ENCODE results near the gene CCDC184.

CCDC184 gene

GRCh38 chr12:48180424-48180823, 3.0 kb upstream of the CCDC184 start:
- no peak for DNase-seq

DNA sequence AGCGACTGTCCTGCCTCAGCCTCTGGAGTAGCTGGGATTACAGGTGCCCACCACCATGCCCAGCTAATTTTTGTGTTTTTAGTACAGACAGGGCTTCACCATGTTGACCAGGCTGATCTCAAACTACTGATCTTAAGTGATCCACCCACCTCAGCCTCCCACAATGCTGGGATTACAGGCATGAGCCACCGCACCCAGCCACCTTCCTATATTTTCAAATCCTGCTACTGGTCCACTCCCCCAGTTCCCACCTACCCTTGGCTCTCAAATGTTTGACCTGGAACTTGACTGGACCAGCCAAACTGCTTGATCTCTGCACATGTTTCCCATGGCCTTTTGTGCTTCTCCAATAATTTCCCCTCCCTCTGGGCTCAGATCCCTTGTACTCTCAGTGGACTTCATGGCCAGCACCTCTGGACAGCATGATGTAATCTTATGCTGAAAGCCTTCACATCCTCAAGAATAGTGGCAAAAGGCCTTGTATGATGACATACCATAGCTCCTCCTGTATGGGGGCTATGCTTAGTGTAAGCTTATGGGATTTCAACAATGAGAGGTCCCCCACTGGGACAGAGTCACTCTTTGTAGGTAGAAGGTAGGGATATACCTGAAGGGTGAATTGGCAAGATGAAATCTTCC, 2.5 kb upstream of the CCDC184 start:
- no peak for DNase-seq

DNA sequence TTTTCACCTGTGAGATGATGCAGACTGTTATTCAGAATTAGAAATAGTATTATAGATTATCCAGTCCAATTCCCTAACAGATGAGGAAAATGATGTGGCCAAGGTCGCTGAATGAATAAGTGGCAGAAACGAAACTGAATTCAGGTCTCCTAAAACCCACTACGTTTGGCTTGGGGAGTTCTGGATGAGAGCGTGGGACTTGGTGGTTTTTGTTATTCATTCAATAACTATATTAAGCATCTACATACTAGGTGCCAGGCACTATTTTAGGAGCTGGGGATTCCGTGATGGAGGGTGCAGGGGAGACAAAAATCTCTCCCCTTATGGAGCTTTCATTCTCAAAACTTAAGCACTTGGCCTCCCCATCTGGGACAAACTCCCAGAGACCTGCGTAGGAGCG, 813 bp upstream of the CCDC184 start:
- no peak for DNase-seq

GRCh38 chr12:48183876-48184548, 568 bp downstream of the CCDC184 start:
- peak in 1 of 5 experiments; percentile 16 for DNase-seq

DNA sequence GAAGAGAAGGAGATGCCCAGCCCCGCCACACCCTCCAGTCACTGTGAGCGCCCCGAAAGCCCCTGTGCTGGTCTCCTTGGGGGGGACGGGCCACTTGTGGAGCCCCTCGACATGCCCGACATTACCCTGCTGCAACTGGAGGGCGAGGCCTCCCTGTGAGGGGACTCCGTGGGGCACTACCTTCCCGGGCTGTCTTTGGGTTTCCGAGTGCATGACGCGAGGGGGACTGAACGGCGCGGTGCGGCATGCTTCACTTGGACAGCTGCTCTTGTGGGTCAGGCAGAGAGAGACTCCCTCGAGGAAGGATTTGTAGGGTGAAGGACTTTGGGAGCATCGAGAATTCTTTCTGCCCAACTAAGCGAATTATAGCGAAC, 1.1 kb downstream of the CCDC184 start:
- no peak for DNase-seq

GRCh38 chr12:48185181-48185919, 1.9 kb downstream of the CCDC184 start:
- no peak for DNase-seq

- DNase-seq: no peak
Observed at GRCh38 chr12:48187916-48188695, 4.7 kb downstream of the CCDC184 start.

- DNase-seq: peak in 4 of 5 experiments; percentile 40 to 61 (median 54)
Observed at GRCh38 chr12:48189331-48190125, 6.1 kb downstream of the CCDC184 start.

- DNase-seq: no peak
Observed at GRCh38 chr12:48191096-48191495, 7.7 kb downstream of the CCDC184 start.

DNA sequence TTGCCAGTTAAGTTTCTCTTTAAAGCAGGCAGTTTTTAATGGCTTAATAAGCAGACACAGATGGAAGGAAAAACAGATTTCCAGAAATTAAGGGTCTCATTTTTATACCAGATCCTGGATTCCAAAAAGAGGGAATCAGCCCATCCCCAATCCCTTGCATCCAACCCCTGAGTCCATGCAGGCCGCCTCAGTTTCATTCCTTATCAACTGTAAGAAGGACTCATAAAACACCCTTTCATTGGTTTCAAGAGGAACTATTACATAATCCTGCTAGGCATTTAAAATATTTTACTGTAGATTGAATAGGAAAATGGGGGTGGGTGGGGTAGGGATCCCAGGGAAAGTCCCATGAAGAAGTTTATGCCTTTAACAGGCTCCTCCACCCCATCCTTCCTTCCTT, 9.4 kb downstream of the CCDC184 start:
- DNase-seq: no peak

DNA sequence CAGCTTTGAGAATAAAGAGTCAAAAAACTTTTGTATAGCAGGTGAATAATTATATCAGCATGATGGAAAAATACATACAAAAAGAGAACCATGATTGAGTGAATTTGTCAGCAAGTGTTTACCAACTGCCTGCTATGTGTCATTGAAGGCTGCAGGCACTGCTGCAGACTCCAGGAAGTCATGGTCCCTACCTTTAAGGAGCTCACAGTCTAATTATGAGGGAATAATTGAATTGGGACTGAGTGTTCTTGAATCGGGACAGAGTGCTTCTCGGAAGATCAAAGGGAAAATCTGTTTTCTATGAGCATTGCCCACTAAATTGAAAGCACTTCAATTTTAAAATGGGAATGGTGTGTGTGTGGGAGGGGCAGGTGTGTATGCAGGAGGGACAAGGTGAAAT, 10.2 kb downstream of the CCDC184 start:
- no peak for DNase-seq

DNA sequence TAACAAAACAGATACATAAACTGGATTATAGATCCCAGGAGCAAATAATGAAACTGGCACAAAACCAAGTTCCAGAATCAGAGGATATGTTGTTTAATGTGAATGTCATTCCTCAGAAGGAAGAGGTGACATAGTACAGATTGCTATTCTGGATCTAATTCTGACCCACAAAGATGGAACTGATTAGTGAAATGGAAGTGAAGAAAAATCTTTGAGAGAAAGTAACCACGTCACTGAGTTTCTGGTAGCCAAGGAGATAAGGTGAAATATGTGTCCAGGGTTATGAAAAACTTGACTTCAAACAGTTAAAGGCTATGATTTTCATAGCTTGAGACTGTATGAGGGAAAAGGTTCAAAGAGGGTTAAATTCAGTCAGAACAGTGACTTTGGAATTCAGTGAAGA, 11.4 kb downstream of the CCDC184 start:
- no peak for DNase-seq

- DNase-seq: peak in 2 of 5 experiments; percentile 35 to 55
Observed at GRCh38 chr12:48197549-48197970, 14.1 kb downstream of the CCDC184 start.

GRCh38 chr12:48197971-48198671, 14.7 kb downstream of the CCDC184 start:
- peak; percentile 70 to 96 (median 84) for DNase-seq

DNA sequence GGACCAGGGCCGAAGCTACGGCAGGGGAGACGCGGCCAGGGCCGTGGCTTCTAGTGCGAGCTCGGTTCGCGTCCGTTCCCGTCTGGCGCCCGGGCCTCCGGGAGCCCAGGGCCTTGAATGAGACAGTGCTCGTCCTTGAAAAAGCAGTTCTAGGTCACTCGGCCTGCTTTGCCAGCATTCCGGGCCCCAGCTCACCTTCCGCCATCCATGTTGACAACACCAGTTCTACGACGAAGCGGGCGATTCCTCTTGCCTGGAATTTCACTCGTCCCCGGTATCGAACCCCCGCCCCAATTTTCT, 15.2 kb downstream of the CCDC184 start:
- DNase-seq: peak in 1 of 5 experiments; percentile 38

DNA sequence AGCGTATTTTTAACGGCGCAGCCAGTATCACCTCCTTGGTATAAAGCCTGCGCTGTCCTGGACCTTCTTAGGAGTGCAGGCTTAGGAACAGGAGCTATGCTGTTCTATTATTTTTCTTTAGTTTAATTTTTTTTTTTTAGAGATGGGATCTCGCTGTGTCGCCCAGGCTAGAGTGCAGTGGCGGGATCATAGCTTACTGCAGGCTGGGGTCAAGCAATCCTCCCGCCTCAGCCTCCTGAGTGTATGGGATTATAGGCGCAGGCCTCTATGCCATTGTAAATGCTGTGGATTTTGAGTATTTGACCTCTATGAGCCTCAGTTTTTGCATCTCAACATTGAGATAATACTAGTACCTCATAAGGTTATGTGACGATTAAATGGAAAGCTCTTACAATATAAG, 15.5 kb downstream of the CCDC184 start:
- DNase-seq: no peak

- no peak for DNase-seq
Observed at GRCh38 chr12:48199774-48200221, 16.4 kb downstream of the CCDC184 start.

- DNase-seq: no peak
Observed at GRCh38 chr12:48201091-48201490, 17.6 kb downstream of the CCDC184 start.

- no peak for DNase-seq
Observed at GRCh38 chr12:48201516-48201915, 18.1 kb downstream of the CCDC184 start.

DNA sequence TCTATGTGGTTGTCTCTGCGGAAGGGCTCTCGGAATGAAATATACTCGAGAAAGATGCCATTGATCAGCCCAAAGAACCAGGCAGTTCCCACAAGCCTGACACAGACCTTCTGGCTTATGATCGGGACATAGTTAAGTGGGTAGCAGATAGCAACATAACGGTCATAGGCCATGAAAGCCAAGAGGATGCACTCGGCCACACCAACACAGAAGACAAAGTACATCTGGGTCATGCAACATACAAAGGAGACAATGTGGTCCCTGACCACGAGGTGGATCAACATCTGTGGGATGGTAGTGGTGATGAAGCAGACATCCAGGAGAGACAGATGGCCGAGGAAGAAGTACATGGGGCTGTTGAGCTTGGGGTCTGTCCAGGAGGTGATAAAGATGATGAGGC, 19.3 kb downstream of the CCDC184 start:
- no peak for DNase-seq

DNA sequence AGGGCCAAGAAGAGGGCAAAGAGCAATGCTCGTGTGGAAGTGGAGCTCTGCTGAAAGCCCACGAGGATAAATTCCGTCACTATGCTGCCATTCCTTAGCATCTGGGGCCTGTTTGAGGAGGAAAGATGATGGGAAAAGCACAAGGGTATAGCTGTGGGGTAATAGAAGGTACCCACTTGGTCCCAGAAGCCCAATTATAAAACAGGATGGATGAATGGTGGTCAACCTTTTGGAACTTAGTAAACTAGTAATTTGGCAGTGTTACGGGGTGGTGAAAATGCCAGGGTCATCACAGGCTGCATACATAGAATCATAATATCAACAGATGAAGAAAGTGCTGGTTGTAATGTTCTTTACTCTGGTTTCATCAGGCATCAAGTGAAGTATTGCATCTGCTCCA, 19.7 kb downstream of the CCDC184 start, which contains the start of gene OR10AD1:
TSS of gene OR10AD1 (minus strand) at position 101 of the 400 bp plus-strand sequence. CDS start at position 101, 0 bp downstream.
- no peak for DNase-seq
